CD14-positive monocyte (primary cell): Measurements from ENCODE around the gene DYRK1A. TPM values are rescaled to one million over a fixed set of nuclear protein-coding genes. Genes with fewer than 3 reads are reported as not detected.

Source experiments
- DNase-seq, 3 donors: peaks; one replicate each; pipeline ENCODE4 v3.0.0-alpha.2; 2011 to 2022
- H2AFZ ChIP-seq: 2 replicates; pipeline ENCODE4 v1.6.0; 2012; ENCODE audit warnings: mild to moderate bottlenecking, low read depth, low read length, inconsistent platforms; ENCODE audit not compliant: insufficient read depth, poor library complexity, severe bottlenecking
- H3K27ac ChIP-seq, 2 donors: 1 replicate in 1 of 2; 2 replicates in 1 of 2; pipeline ENCODE4 v1.5.1; 2012 to 2013; ENCODE audit warnings: low read length in 2 of 2, control low read depth in 1 of 2, inconsistent platforms in 1 of 2, low read depth in 1 of 2, mild to moderate bottlenecking in 1 of 2
- H3K27me3 ChIP-seq, 2 donors: one replicate each; pipeline versions ENCODE4 v1.6.0 to v1.6.1; 2011 to 2013; ENCODE audit warnings: low read length in 2 of 2; ENCODE audit not compliant: control insufficient read depth in 2 of 2, insufficient read depth in 2 of 2
- H3K36me3 ChIP-seq, 2 donors: replicated peaks in 1 of 2; 1 replicate in 1 of 2; 2 replicates in 1 of 2; pipeline versions ENCODE4 v1.5.1 to v1.6.1; 2012 to 2013; ENCODE audit warnings: low read length in 2 of 2, control low read depth in 1 of 2, inconsistent platforms in 1 of 2, mild to moderate bottlenecking in 1 of 2; ENCODE audit not compliant: insufficient read depth in 2 of 2, control insufficient read depth in 1 of 2
- H3K4me1 ChIP-seq, 2 donors: 1 replicate in 1 of 2; 2 replicates in 1 of 2; pipeline versions ENCODE4 v1.5.1 to v1.6.1; 2012 to 2013; ENCODE audit warnings: low read length in 2 of 2, control low read depth in 1 of 2, inconsistent platforms in 1 of 2, mild to moderate bottlenecking in 1 of 2, moderate library complexity in 1 of 2; ENCODE audit not compliant: insufficient read depth in 2 of 2, control insufficient read depth in 1 of 2
- H3K4me2 ChIP-seq: replicated peaks from 2 replicates; pipeline ENCODE3; 2012; ENCODE audit warnings: low read length, moderate library complexity, mild to moderate bottlenecking; ENCODE audit not compliant: poor library complexity, severe bottlenecking; ENCODE audit errors: extremely low read depth
- H3K4me3 ChIP-seq, 3 experiments: fragments of 200-600 bp in 1 of 3; sonication (generic) in 1 of 3; replicated peaks in 1 of 3; 1 replicate in 2 of 3; 2 replicates in 1 of 3; pipeline ENCODE4 v1.5.1; 2011 to 2013; ENCODE audit warnings: low read length in 3 of 3, mild to moderate bottlenecking in 3 of 3, control low read depth in 2 of 3, low read depth in 2 of 3, inconsistent platforms in 1 of 3, moderate library complexity in 1 of 3
- H3K79me2 ChIP-seq: 2 replicates; pipeline ENCODE4 v1.6.0; 2012; ENCODE audit warnings: mild to moderate bottlenecking, control low read depth, inconsistent platforms, low read length, moderate library complexity; ENCODE audit not compliant: insufficient read depth
- H3K9ac ChIP-seq: 2 replicates; pipeline ENCODE4 v1.6.0; 2017; ENCODE audit warnings: low read length, mild to moderate bottlenecking; ENCODE audit not compliant: insufficient read depth, poor library complexity, severe bottlenecking
- H3K9me3 ChIP-seq, 2 donors: replicated peaks in 1 of 2; 1 replicate in 1 of 2; 2 replicates in 1 of 2; pipeline versions ENCODE4 v1.5.1 to v1.6.1; 2012 to 2013; ENCODE audit warnings: low read length in 2 of 2, control low read depth in 1 of 2; ENCODE audit not compliant: control insufficient read depth in 1 of 2, insufficient read depth in 1 of 2
- H4K20me1 ChIP-seq: 2 replicates; pipeline ENCODE4 v1.6.0; 2012; ENCODE audit warnings: mild to moderate bottlenecking, low read length, control low read depth, moderate library complexity; ENCODE audit not compliant: insufficient read depth
- H3K27ac Mint-ChIP-seq, 7 donors: one replicate each; pipeline ENCODE4 v1.8.0; 2020; ENCODE audit warnings: mild to moderate bottlenecking in 7 of 7, mixed read lengths in 7 of 7, moderate library complexity in 6 of 7, inconsistent platforms in 2 of 7
- H3K27me3 Mint-ChIP-seq, 3 donors: one replicate each; pipeline ENCODE4 v1.8.0; 2021 to 2022; ENCODE audit warnings: low read depth in 3 of 3, mild to moderate bottlenecking in 3 of 3, mixed read lengths in 3 of 3, moderate library complexity in 3 of 3, inconsistent platforms in 1 of 3
- H3K36me3 Mint-ChIP-seq, 2 donors: one replicate each; pipeline ENCODE4 v1.8.0; 2020; ENCODE audit warnings: mixed read lengths in 2 of 2, inconsistent platforms in 1 of 2, mild to moderate bottlenecking in 1 of 2
- H3K4me1 Mint-ChIP-seq: one replicate; pipeline ENCODE4 v1.8.0; 2020; ENCODE audit warnings: mild to moderate bottlenecking, mixed read lengths
- H3K4me3 Mint-ChIP-seq, 2 donors: one replicate each; pipeline ENCODE4 v1.8.0; 2020; ENCODE audit warnings: mild to moderate bottlenecking in 2 of 2, mixed read lengths in 2 of 2, moderate library complexity in 1 of 2
- H3K9me3 Mint-ChIP-seq, 7 donors: one replicate each; pipeline ENCODE4 v1.8.0; 2020 to 2022; ENCODE audit warnings: mixed read lengths in 7 of 7, mild to moderate bottlenecking in 6 of 7, moderate library complexity in 6 of 7, inconsistent platforms in 2 of 7
- CTCF ChIP-seq: fragments of 200-600 bp; IDR thresholded peaks from one replicate; pipeline ENCODE4 v1.8.0; 2022; ENCODE audit warnings: antibody characterized with exemption, mild to moderate bottlenecking
- WGBS: methylation state at CpG from one replicate; pipeline ENCODE4 v1.1.5; 2013; ENCODE audit warnings: missing lambda C conversion rate; ENCODE audit not compliant: insufficient coverage; 5-methylcytosine and 5-hydroxymethylcytosine counted together
- intact Hi-C, 2 donors: fragments of 100-400 bp; cut with micrococcal nuclease; formaldehyde crosslinking; loops; one replicate each; pipeline versions ENCODE4 v1.15.0 to v1.15.1; 2023
- polyA plus RNA-seq, 3 donors: library from polyadenylated mRNA; depleted of rRNA in 1 of 3; unstranded in 2 of 3; stranded (reverse) in 1 of 3; fragments of 300-500 nt in 2 of 3; fragments of >200 nt in 1 of 3; fragmentation: Illumina TruSeq in 2 of 3; gene quantifications; 1 replicate in 2 of 3; 2 replicates in 1 of 3; pipeline ENCODE4 v1.2.3, GENCODE V29; 2012 to 2021

Gene DYRK1A
- polyA plus RNA-seq, 3 donors: 1.8 to 53.5 (median 2.4) TPM

GRCh38 chr21:37413553-37414291 lies 47.1 kb downstream of the DYRK1A start:
- WGBS: no CpG with 5 or more reads among the region's 5 CpGs
- Histone ChIP-seq H3K4me2 (peak overlapping the region; percentile 27), H3K27me3 (no peaks in the 10 kb centered on the region), H2AFZ (no peak overlapping the region), H3K9ac (no peak overlapping the region), H3K36me3 (no peaks in the 10 kb centered on the region), H3K79me2 (peaks cover 100% of the 10 kb centered on the region), H3K4me3 (no peak overlapping the region), H3K27ac (peak overlapping the region in 1 of 2 donors; percentile 64), H3K9me3 (no peaks in the 10 kb centered on the region), H4K20me1 (peaks cover 100% of the 10 kb centered on the region), H3K4me1 (peaks cover 16 to 28% of the 10 kb centered on the region in 2 donors)
- Mint-ChIP-seq H3K27ac (peak overlapping the region in 4 of 7 donors; percentile 34 to 78 (median 48)), H3K36me3 (peaks cover 7 to 17% of the 10 kb centered on the region in 2 donors), H3K4me1 (peaks cover 57% of the 10 kb centered on the region), H3K9me3 (no peaks in the 10 kb centered on the region), H3K27me3 (peaks cover 0 to 1% (median 0%) of the 10 kb centered on the region in 3 donors), H3K4me3 (no peak overlapping the region)
- intact Hi-C loops: loop anchor here in 1 of 2 donors (5.0 kb wide), 1 partner anchor 36 kb away; no protein-coding TSS in a partner anchor
- no peak for TF ChIP-seq CTCF
- DNase-seq: peak; percentile 29 to 47 (median 30)

GRCh38 chr21:37414292-37415253 lies 48.0 kb downstream of the DYRK1A start:
- no peak for TF ChIP-seq CTCF
- no peaks in the 10 kb centered on the region for H3K9me3 Mint-ChIP-seq
- peak overlapping the region; percentile 27 for H3K4me2 ChIP-seq
- no peaks in the 10 kb centered on the region for H3K9me3 ChIP-seq
- no peak overlapping the region for H2AFZ ChIP-seq
- H3K27ac Mint-ChIP-seq: peak overlapping the region in 5 of 7 donors; percentile 9 to 78 (median 48)
- no peak overlapping the region for H3K4me3 ChIP-seq
- intact Hi-C loops: loop anchor here in 1 of 2 donors (5.0 kb wide), 1 partner anchor 37 kb away; no protein-coding TSS in a partner anchor
- no peaks in the 10 kb centered on the region for H3K36me3 ChIP-seq
- no peaks in the 10 kb centered on the region for H3K27me3 ChIP-seq
- H3K79me2 ChIP-seq: peaks cover 100% of the 10 kb centered on the region
- H3K27me3 Mint-ChIP-seq: peaks cover 0 to 1% (median 0%) of the 10 kb centered on the region in 3 donors
- H3K4me1 Mint-ChIP-seq: peaks cover 61% of the 10 kb centered on the region
- H3K36me3 Mint-ChIP-seq: peaks cover 7 to 16% of the 10 kb centered on the region in 2 donors
- H3K4me1 ChIP-seq: peaks cover 16 to 34% of the 10 kb centered on the region in 2 donors
- H4K20me1 ChIP-seq: peaks cover 100% of the 10 kb centered on the region
- no peak for DNase-seq
- peak overlapping the region; percentile 21 to 64 for H3K27ac ChIP-seq
- no peak overlapping the region for H3K4me3 Mint-ChIP-seq
- H3K9ac ChIP-seq: no peak overlapping the region
- no CpG with 5 or more reads among the region's 5 CpGs for WGBS
